Measurements from ENCODE around the gene GSX2.

GRCh38 chr4:54095110-54095825 is 4.7 kb upstream of the GSX2 start:
- no peak for TF ChIP-seq ZNF146 (tag by site-specific recombination; IDR thresholded peaks at IDR 0.05)
- TF ChIP-seq, protein P1, sequence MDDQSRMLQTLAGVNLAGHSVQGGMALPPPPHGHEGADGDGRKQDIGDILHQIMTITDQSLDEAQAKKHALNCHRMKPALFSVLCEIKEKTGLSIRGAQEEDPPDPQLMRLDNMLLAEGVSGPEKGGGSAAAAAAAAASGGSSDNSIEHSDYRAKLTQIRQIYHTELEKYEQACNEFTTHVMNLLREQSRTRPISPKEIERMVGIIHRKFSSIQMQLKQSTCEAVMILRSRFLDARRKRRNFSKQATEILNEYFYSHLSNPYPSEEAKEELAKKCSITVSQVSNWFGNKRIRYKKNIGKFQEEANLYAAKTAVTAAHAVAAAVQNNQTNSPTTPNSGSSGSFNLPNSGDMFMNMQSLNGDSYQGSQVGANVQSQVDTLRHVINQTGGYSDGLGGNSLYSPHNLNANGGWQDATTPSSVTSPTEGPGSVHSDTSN (CRISPR knock-in tag; IDR thresholded peaks at IDR 0.05) = no peak
- TF ChIP-seq, protein P2, sequence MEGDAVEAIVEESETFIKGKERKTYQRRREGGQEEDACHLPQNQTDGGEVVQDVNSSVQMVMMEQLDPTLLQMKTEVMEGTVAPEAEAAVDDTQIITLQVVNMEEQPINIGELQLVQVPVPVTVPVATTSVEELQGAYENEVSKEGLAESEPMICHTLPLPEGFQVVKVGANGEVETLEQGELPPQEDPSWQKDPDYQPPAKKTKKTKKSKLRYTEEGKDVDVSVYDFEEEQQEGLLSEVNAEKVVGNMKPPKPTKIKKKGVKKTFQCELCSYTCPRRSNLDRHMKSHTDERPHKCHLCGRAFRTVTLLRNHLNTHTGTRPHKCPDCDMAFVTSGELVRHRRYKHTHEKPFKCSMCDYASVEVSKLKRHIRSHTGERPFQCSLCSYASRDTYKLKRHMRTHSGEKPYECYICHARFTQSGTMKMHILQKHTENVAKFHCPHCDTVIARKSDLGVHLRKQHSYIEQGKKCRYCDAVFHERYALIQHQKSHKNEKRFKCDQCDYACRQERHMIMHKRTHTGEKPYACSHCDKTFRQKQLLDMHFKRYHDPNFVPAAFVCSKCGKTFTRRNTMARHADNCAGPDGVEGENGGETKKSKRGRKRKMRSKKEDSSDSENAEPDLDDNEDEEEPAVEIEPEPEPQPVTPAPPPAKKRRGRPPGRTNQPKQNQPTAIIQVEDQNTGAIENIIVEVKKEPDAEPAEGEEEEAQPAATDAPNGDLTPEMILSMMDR (tag by site-specific recombination; IDR thresholded peaks at IDR 0.05) = no peak
- TF ChIP-seq, protein P3, sequence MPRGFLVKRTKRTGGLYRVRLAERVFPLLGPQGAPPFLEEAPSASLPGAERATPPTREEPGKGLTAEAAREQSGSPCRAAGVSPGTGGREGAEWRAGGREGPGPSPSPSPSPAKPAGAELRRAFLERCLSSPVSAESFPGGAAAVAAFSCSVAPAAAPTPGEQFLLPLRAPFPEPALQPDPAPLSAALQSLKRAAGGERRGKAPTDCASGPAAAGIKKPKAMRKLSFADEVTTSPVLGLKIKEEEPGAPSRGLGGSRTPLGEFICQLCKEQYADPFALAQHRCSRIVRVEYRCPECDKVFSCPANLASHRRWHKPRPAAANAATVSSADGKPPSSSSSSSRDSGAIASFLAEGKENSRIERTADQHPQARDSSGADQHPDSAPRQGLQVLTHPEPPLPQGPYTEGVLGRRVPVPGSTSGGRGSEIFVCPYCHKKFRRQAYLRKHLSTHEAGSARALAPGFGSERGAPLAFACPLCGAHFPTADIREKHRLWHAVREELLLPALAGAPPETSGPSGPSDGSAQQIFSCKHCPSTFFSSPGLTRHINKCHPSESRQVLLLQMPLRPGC (tag by site-specific recombination; IDR thresholded peaks at IDR 0.05) = no peak
- no peak for TF ChIP-seq MZF1 (tag by site-specific recombination; IDR thresholded peaks at IDR 0.05; ENCODE audit: borderline replicate concordance)

Measured in HEK293 (cell line).